Measurements from ENCODE around the gene TRIM28.
"Not testable (repeated sequence)": the region's sequence is repeated elsewhere in the genome, so short reads cannot be mapped to it uniquely, and the experiment has no call there.

TRIM28 gene

GRCh38 chr19:58573658-58574164 is 29.8 kb downstream of the TRIM28 start:
- no peak for DNase-seq (ENCODE audit: low read depth, low spot score)
- H3K4me1 ChIP-seq (ENCODE audit: insufficient read depth, insufficient read length), result peaks cover 5% of the 10 kb centered on the region
- H3K27me3 ChIP-seq (ENCODE audit: insufficient read depth, insufficient read length), result peaks cover 2% of the 10 kb centered on the region
- H3K4me3 ChIP-seq (ENCODE audit: insufficient read length, low read depth), result peak overlapping the region; percentile 76
- TF ChIP-seq ZNF274 (IDR thresholded peaks at IDR 0.05; ENCODE audit: low read depth, low read length), result no peak
- TF ChIP-seq YY1 (IDR thresholded peaks at IDR 0.05; ENCODE audit: insufficient read depth, insufficient read length), result no peak
- TF ChIP-seq SUZ12 (IDR thresholded peaks at IDR 0.05; ENCODE audit: extremely low read depth, insufficient read depth, insufficient read length), result no peak
- H3K9ac ChIP-seq (ENCODE audit: insufficient read length, low read depth), result peak overlapping the region; percentile 84
- peaks cover 35% of the 10 kb centered on the region for H3K36me3 ChIP-seq (ENCODE audit: insufficient read depth, insufficient read length, low read length)
- no peaks in the 10 kb centered on the region for H3K9me3 ChIP-seq (ENCODE audit: insufficient read depth, low read length)

- Histone ChIP-seq H3K4me3 (ENCODE audit: insufficient read length, low read depth) (peak overlapping the region; percentile 78), H3K4me1 (ENCODE audit: insufficient read depth, insufficient read length) (peaks cover 5% of the 10 kb centered on the region), H3K9me3 (ENCODE audit: insufficient read depth, low read length) (no peaks in the 10 kb centered on the region), H3K27me3 (ENCODE audit: insufficient read depth, insufficient read length) (peaks cover 2% of the 10 kb centered on the region), H3K36me3 (ENCODE audit: insufficient read depth, insufficient read length, low read length) (peaks cover 21% of the 10 kb centered on the region), H3K9ac (ENCODE audit: insufficient read length, low read depth) (peak overlapping the region; percentile 79)
- TF ChIP-seq YY1 (IDR thresholded peaks at IDR 0.05; ENCODE audit: insufficient read depth, insufficient read length) (no peak), ZNF274 (IDR thresholded peaks at IDR 0.05; ENCODE audit: low read depth, low read length) (no peak), SUZ12 (IDR thresholded peaks at IDR 0.05; ENCODE audit: extremely low read depth, insufficient read depth, insufficient read length) (no peak)
- DNase-seq (ENCODE audit: low read depth, low spot score), result peak; percentile 77
Measured at GRCh38 chr19:58575183-58576041, 31.5 kb downstream of the TRIM28 start.

GRCh38 chr19:58577581-58577980 is 33.7 kb downstream of the TRIM28 start:
- H3K9me3 ChIP-seq (ENCODE audit: insufficient read depth, low read length); H3K4me1 ChIP-seq (ENCODE audit: insufficient read depth, insufficient read length); H3K27me3 ChIP-seq (ENCODE audit: insufficient read depth, insufficient read length); H3K4me3 ChIP-seq (ENCODE audit: insufficient read length, low read depth); H3K9ac ChIP-seq (ENCODE audit: insufficient read length, low read depth); DNase-seq (ENCODE audit: low read depth, low spot score): not testable (repeated sequence)
- H3K36me3 ChIP-seq (ENCODE audit: insufficient read depth, insufficient read length, low read length), result peaks cover 14% of the 10 kb centered on the region

GRCh38 chr19:58578012-58578925 is 34.4 kb downstream of the TRIM28 start:
- no peak for DNase-seq (ENCODE audit: low read depth, low spot score)
- H3K9ac ChIP-seq (ENCODE audit: insufficient read length, low read depth), result no peak overlapping the region
- H3K36me3 ChIP-seq (ENCODE audit: insufficient read depth, insufficient read length, low read length), result peaks cover 21% of the 10 kb centered on the region
- H3K4me1 ChIP-seq (ENCODE audit: insufficient read depth, insufficient read length), result no peaks in the 10 kb centered on the region
- no peaks in the 10 kb centered on the region for H3K9me3 ChIP-seq (ENCODE audit: insufficient read depth, low read length)
- TF ChIP-seq YY1 (IDR thresholded peaks at IDR 0.05; ENCODE audit: insufficient read depth, insufficient read length) (no peak), ZNF274 (IDR thresholded peaks at IDR 0.05; ENCODE audit: low read depth, low read length) (no peak), SUZ12 (IDR thresholded peaks at IDR 0.05; ENCODE audit: extremely low read depth, insufficient read depth, insufficient read length) (no peak)
- no peak overlapping the region for H3K4me3 ChIP-seq (ENCODE audit: insufficient read length, low read depth)
- peaks cover 2% of the 10 kb centered on the region for H3K27me3 ChIP-seq (ENCODE audit: insufficient read depth, insufficient read length)

DNA sequence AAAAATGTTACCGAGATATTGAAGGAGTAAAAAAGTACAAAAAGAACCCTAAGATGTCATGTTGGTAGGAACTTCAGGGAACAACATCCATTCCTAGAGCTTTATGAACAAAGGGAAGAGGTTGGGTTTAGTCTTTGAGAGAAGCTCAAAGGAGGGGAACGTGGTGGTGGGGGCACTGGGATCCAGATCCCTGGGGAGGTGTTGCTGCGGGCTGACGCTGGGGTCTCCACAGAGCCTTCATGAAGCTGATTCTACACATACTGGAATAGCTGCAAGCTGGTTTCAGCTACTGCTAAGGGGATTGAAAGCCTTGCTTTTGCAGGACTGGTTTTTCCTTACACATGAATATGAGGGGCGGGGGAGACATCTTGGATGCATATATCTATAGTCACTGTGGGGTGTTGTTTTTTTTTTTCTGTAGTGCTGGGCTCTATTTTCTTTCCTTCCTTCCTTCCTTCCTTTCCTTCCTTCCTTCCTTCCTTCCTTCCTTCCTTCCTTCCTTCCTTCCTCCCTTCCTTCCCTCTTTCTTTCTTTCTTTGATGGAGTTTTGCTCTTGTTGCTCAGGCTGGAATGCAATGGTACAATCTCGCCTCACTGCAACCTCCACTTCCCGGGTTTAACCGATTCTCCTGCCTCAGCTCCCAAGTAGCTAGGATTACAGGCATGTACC is 35.7 kb downstream of the TRIM28 start:
- H3K9me3 ChIP-seq (ENCODE audit: insufficient read depth, low read length), result no peaks in the 10 kb centered on the region
- no peak overlapping the region for H3K9ac ChIP-seq (ENCODE audit: insufficient read length, low read depth)
- no peaks in the 10 kb centered on the region for H3K27me3 ChIP-seq (ENCODE audit: insufficient read depth, insufficient read length)
- peaks cover 27% of the 10 kb centered on the region for H3K36me3 ChIP-seq (ENCODE audit: insufficient read depth, insufficient read length, low read length)
- H3K4me1 ChIP-seq (ENCODE audit: insufficient read depth, insufficient read length), result no peaks in the 10 kb centered on the region
- no peak for TF ChIP-seq SUZ12 (IDR thresholded peaks at IDR 0.05; ENCODE audit: extremely low read depth, insufficient read depth, insufficient read length)
- DNase-seq (ENCODE audit: low read depth, low spot score), result no peak
- H3K4me3 ChIP-seq (ENCODE audit: insufficient read length, low read depth), result no peak overlapping the region

DNA sequence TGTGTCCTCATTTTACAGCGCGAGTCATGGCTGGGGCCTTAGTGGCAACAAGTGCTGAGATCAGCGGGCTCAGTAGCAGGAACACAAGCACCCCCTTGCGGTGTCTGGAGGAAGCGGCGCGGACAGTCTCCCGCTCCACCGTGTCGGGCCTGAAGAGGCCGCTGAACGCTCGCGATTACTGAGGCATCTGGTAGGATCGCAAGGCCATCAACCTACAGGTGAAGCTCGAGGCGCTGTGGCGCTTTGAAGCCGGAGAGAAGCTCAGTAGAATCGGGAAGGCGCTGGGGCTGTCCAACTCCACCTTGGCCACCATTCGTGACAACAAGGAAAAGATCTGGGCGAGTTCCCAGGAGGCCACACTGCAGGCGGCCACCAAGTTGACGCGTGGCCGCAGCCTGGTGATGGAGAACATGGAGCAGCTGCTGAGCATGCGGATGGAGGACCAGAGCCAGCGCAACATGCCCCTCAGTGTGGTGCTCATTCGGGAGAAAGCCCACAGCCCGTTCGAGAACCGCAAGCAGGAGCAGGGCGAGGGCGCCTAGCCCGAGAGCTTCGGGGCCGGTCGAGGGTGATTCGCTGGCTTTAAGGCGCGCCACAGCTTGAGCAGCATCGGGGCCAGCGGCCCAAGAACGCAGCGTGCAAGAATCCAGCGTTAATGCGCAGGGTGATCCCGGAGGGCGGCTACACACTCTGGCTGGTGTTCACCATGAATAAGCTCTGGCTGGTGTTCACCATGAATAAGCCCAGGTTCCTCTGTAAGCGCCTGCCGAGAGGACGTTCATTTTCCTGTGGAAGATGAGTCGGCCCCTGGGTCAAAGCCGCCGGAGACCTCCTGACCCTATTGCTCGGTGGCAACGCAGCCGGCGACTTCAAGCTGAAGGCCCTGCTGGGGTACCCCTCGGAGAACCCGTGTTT is 37.6 kb downstream of the TRIM28 start:
- Histone ChIP-seq H3K4me3 (ENCODE audit: insufficient read length, low read depth) (no peak overlapping the region), H3K4me1 (ENCODE audit: insufficient read depth, insufficient read length) (no peaks in the 10 kb centered on the region), H3K9ac (ENCODE audit: insufficient read length, low read depth) (peak overlapping the region; percentile 34), H3K36me3 (ENCODE audit: insufficient read depth, insufficient read length, low read length) (peaks cover 33% of the 10 kb centered on the region), H3K27me3 (ENCODE audit: insufficient read depth, insufficient read length) (no peaks in the 10 kb centered on the region), H3K9me3 (ENCODE audit: insufficient read depth, low read length) (no peaks in the 10 kb centered on the region)
- DNase-seq (ENCODE audit: low read depth, low spot score), result peak; percentile 59
- TF ChIP-seq SUZ12 (IDR thresholded peaks at IDR 0.05; ENCODE audit: extremely low read depth, insufficient read depth, insufficient read length) (no peak), YY1 (IDR thresholded peaks at IDR 0.05; ENCODE audit: insufficient read depth, insufficient read length) (no peak), ZNF274 (IDR thresholded peaks at IDR 0.05; ENCODE audit: low read depth, low read length) (no peak)

Data from NT2/D1 (cell line).